Effector memory CD8-positive, alpha-beta T cell (primary cell): ENCODE data around the gene KCNQ1OT1.
"Not testable (repeated sequence)": the region's sequence is repeated elsewhere in the genome, so short reads cannot be mapped to it uniquely, and the experiment has no call there.

Source experiments
- ATAC-seq: fragments of 150-1000 bp; cut with Tn5 transposase; replicated peaks from 2 replicates; pipeline ENCODE4 v1.10.0; 2021; ENCODE audit warnings: mild to moderate bottlenecking, moderate library complexity
- DNase-seq, 3 experiments: peaks; one replicate each; pipeline ENCODE4 v3.0.0; 2021
- H3K27ac Mint-ChIP-seq, 2 donors: one replicate each; pipeline ENCODE4 v1.8.0; 2022; ENCODE audit warnings: mild to moderate bottlenecking in 2 of 2, mixed read lengths in 2 of 2, moderate library complexity in 2 of 2
- H3K27me3 Mint-ChIP-seq, 2 donors: one replicate each; pipeline ENCODE4 v1.8.0; 2022; ENCODE audit warnings: mixed read lengths in 2 of 2
- H3K36me3 Mint-ChIP-seq: one replicate; pipeline ENCODE4 v1.8.0; 2022; ENCODE audit warnings: mild to moderate bottlenecking, moderate library complexity, mixed read lengths; ENCODE audit not compliant: insufficient read depth
- H3K4me1 Mint-ChIP-seq, 2 donors: one replicate each; pipeline ENCODE4 v1.8.0; 2022; ENCODE audit warnings: low read depth in 2 of 2, mixed read lengths in 2 of 2
- H3K4me3 Mint-ChIP-seq, 2 donors: one replicate each; pipeline ENCODE4 v1.8.0; 2022; ENCODE audit warnings: mild to moderate bottlenecking in 2 of 2, mixed read lengths in 2 of 2, moderate library complexity in 2 of 2
- H3K9me3 Mint-ChIP-seq, 2 donors: one replicate each; pipeline ENCODE4 v1.8.0; 2022; ENCODE audit warnings: mixed read lengths in 2 of 2

KCNQ1OT1 gene

GRCh38 chr11:2645779-2646118 is 54.0 kb downstream of the KCNQ1OT1 start:
- DNase-seq (no peak), ATAC-seq (no peak)
- no peaks in the 10 kb centered on the region for H3K4me1 Mint-ChIP-seq
- H3K27ac Mint-ChIP-seq = no peak overlapping the region
- H3K36me3 Mint-ChIP-seq = no peaks in the 10 kb centered on the region
- no peak overlapping the region for H3K4me3 Mint-ChIP-seq
- peaks cover 23 to 44% of the 10 kb centered on the region in 2 donors for H3K27me3 Mint-ChIP-seq
- peaks cover 18 to 52% of the 10 kb centered on the region in 2 donors for H3K9me3 Mint-ChIP-seq

GRCh38 chr11:2644844-2645778 is 54.7 kb downstream of the KCNQ1OT1 start:
- Mint-ChIP-seq H3K36me3 (no peaks in the 10 kb centered on the region), H3K4me1 (no peaks in the 10 kb centered on the region), H3K4me3 (no peak overlapping the region), H3K9me3 (peaks cover 18 to 52% of the 10 kb centered on the region in 2 donors), H3K27ac (no peak overlapping the region), H3K27me3 (peaks cover 28 to 48% of the 10 kb centered on the region in 2 donors)
- DNase-seq (no peak), ATAC-seq (no peak)

- no peak overlapping the region for H3K27ac Mint-ChIP-seq
- no peak overlapping the region for H3K4me3 Mint-ChIP-seq
These were observed 56.0 kb downstream of the KCNQ1OT1 start for GRCh38 chr11:2643746-2644145.

GRCh38 chr11:2641623-2642022 is 58.2 kb downstream of the KCNQ1OT1 start:
- DNase-seq (no peak), ATAC-seq (no peak)
- Mint-ChIP-seq H3K9me3 (peaks cover 12 to 41% of the 10 kb centered on the region in 2 donors), H3K4me1 (no peaks in the 10 kb centered on the region), H3K27me3 (peaks cover 29 to 41% of the 10 kb centered on the region in 2 donors), H3K27ac (no peak overlapping the region), H3K36me3 (no peaks in the 10 kb centered on the region), H3K4me3 (no peak overlapping the region)

More at GRCh38 chr11:2643746-2644145, 56.0 kb downstream of the KCNQ1OT1 start:
- H3K9me3 Mint-ChIP-seq = peaks cover 14 to 47% of the 10 kb centered on the region in 2 donors
- ATAC-seq = no peak
- no peak for DNase-seq
- peaks cover 29 to 44% of the 10 kb centered on the region in 2 donors for H3K27me3 Mint-ChIP-seq
- H3K36me3 Mint-ChIP-seq = no peaks in the 10 kb centered on the region
- no peaks in the 10 kb centered on the region for H3K4me1 Mint-ChIP-seq

GRCh38 chr11:2639763-2640162 is 60.0 kb downstream of the KCNQ1OT1 start:
- not testable (repeated sequence) for ATAC-seq, H3K4me1 Mint-ChIP-seq, H3K27ac Mint-ChIP-seq, DNase-seq, H3K4me3 Mint-ChIP-seq, H3K36me3 Mint-ChIP-seq
- peaks cover 12 to 41% of the 10 kb centered on the region in 2 donors for H3K9me3 Mint-ChIP-seq
- H3K27me3 Mint-ChIP-seq = peaks cover 29 to 41% of the 10 kb centered on the region in 2 donors

- no peak overlapping the region for H3K4me3 Mint-ChIP-seq
- no peak overlapping the region for H3K27ac Mint-ChIP-seq
- no peak for ATAC-seq
- DNase-seq = no peak
- no peaks in the 10 kb centered on the region for H3K4me1 Mint-ChIP-seq
- H3K36me3 Mint-ChIP-seq = no peaks in the 10 kb centered on the region
- H3K27me3 Mint-ChIP-seq = peaks cover 0 to 29% of the 10 kb centered on the region in 2 donors
- peaks cover 6 to 10% of the 10 kb centered on the region in 2 donors for H3K9me3 Mint-ChIP-seq
These were observed 68.6 kb downstream of the KCNQ1OT1 start for GRCh38 chr11:2631161-2631560.

- ATAC-seq = no peak
- Mint-ChIP-seq H3K27me3 (peaks cover 0 to 31% of the 10 kb centered on the region in 2 donors), H3K4me1 (no peaks in the 10 kb centered on the region), H3K27ac (no peak overlapping the region), H3K4me3 (no peak overlapping the region), H3K9me3 (peaks cover 6 to 10% of the 10 kb centered on the region in 2 donors), H3K36me3 (no peaks in the 10 kb centered on the region)
- DNase-seq = no peak
These were observed 69.1 kb downstream of the KCNQ1OT1 start for GRCh38 chr11:2630679-2631078.

- Mint-ChIP-seq H3K36me3 (no peaks in the 10 kb centered on the region), H3K27ac (no peak overlapping the region), H3K4me1 (no peaks in the 10 kb centered on the region), H3K27me3 (peaks cover 10 to 47% of the 10 kb centered on the region in 2 donors), H3K4me3 (no peak overlapping the region), H3K9me3 (no peaks in the 10 kb centered on the region)
- no peak for ATAC-seq
- DNase-seq = no peak
These were observed 74.6 kb downstream of the KCNQ1OT1 start for GRCh38 chr11:2625183-2625582.

- H3K9me3 Mint-ChIP-seq = no peaks in the 10 kb centered on the region
- H3K27ac Mint-ChIP-seq = no peak overlapping the region
- DNase-seq = no peak
- no peak for ATAC-seq
- peaks cover 16 to 35% of the 10 kb centered on the region in 2 donors for H3K27me3 Mint-ChIP-seq
- H3K4me3 Mint-ChIP-seq = no peak overlapping the region
- H3K4me1 Mint-ChIP-seq = no peaks in the 10 kb centered on the region
- H3K36me3 Mint-ChIP-seq = no peaks in the 10 kb centered on the region
These were observed 77.9 kb downstream of the KCNQ1OT1 start for GRCh38 chr11:2621894-2622293.

GRCh38 chr11:2612884-2613571 is 86.8 kb downstream of the KCNQ1OT1 start:
- Mint-ChIP-seq H3K4me3 (no peak overlapping the region), H3K4me1 (no peaks in the 10 kb centered on the region), H3K36me3 (no peaks in the 10 kb centered on the region), H3K27me3 (peaks cover 0 to 10% of the 10 kb centered on the region in 2 donors), H3K27ac (no peak overlapping the region), H3K9me3 (peaks cover 0 to 1% of the 10 kb centered on the region in 2 donors)
- ATAC-seq = no peak
- DNase-seq = no peak

- Mint-ChIP-seq H3K9me3 (peaks cover 0 to 1% of the 10 kb centered on the region in 2 donors), H3K4me1 (no peaks in the 10 kb centered on the region), H3K36me3 (no peaks in the 10 kb centered on the region), H3K27me3 (peaks cover 0 to 15% of the 10 kb centered on the region in 2 donors), H3K4me3 (no peak overlapping the region), H3K27ac (no peak overlapping the region)
- ATAC-seq = no peak
- DNase-seq = no peak
These were observed 90.4 kb downstream of the KCNQ1OT1 start for GRCh38 chr11:2609345-2609744.

- Mint-ChIP-seq H3K4me3 (no peak overlapping the region), H3K4me1 (no peaks in the 10 kb centered on the region), H3K27me3 (peaks cover 9 to 29% of the 10 kb centered on the region in 2 donors), H3K27ac (no peak overlapping the region), H3K9me3 (no peaks in the 10 kb centered on the region), H3K36me3 (no peaks in the 10 kb centered on the region)
- DNase-seq = no peak
- no peak for ATAC-seq
These were observed 100.1 kb downstream of the KCNQ1OT1 start for GRCh38 chr11:2599561-2600189.

GRCh38 chr11:2595204-2595603 is 104.6 kb downstream of the KCNQ1OT1 start:
- DNase-seq (no peak), ATAC-seq (no peak)
- H3K27me3 Mint-ChIP-seq = peaks cover 0 to 22% of the 10 kb centered on the region in 2 donors
- no peak overlapping the region for H3K4me3 Mint-ChIP-seq
- H3K4me1 Mint-ChIP-seq = no peaks in the 10 kb centered on the region
- no peak overlapping the region for H3K27ac Mint-ChIP-seq
- H3K9me3 Mint-ChIP-seq = no peaks in the 10 kb centered on the region
- H3K36me3 Mint-ChIP-seq = no peaks in the 10 kb centered on the region
